Thyroid gland (tissue), 4 donors: ENCODE measurements around the gene DOC2A.

ENCODE experiments used
- CTCF ChIP-seq, 6 experiments: fragments of 200-600 bp in 3 of 6; fragments of 450-650 bp in 3 of 6; sonication (generic) in 3 of 6; IDR thresholded peaks; one replicate each; pipeline ENCODE4 v1.5.1; 2016 to 2019; ENCODE audit warnings: antibody characterized with exemption in 6 of 6, mild to moderate bottlenecking in 2 of 6, inconsistent platforms in 1 of 6, moderate library complexity in 1 of 6
- POLR2A ChIP-seq, 2 donors: fragments of 450-650 bp; IDR thresholded peaks; one replicate each; pipeline ENCODE4 v1.6.1; 2017; ENCODE audit warnings: antibody characterized with exemption in 2 of 2, mild to moderate bottlenecking in 2 of 2, moderate library complexity in 1 of 2

GRCh38 chr16:30024451-30024850 is 13.6 kb upstream of the DOC2A start:
- TF ChIP-seq POLR2A (IDR thresholded peaks at IDR 0.05) = no peak
- TF ChIP-seq CTCF (IDR thresholded peaks at IDR 0.05) = no peak
